Prostate gland (tissue), 2 donors: ENCODE measurements around the gene SLC36A2.

Experiments used
- POLR2A ChIP-seq: fragments of 450-650 bp; IDR thresholded peaks from one replicate; pipeline ENCODE4 v1.6.1; 2016; ENCODE audit warnings: antibody characterized with exemption, mild to moderate bottlenecking
- POLR2AphosphoS5 ChIP-seq: sonication (generic); formaldehyde crosslinking; IDR thresholded peaks from one replicate; pipeline ENCODE4 v1.6.1; 2017; ENCODE audit warnings: antibody characterized with exemption
- TF ChIP-seq, protein P1 (sequence below), 4 experiments: fragments of 200-600 bp in 2 of 4; fragments of 450-650 bp in 2 of 4; sonication (generic) in 2 of 4; IDR thresholded peaks; 1 replicate in 3 of 4; 2 replicates in 1 of 4; pipeline ENCODE4 v1.5.1; 2016 to 2019; ENCODE audit warnings: antibody characterized with exemption in 4 of 4, mild to moderate bottlenecking in 2 of 4, moderate library complexity in 2 of 4

DNA sequence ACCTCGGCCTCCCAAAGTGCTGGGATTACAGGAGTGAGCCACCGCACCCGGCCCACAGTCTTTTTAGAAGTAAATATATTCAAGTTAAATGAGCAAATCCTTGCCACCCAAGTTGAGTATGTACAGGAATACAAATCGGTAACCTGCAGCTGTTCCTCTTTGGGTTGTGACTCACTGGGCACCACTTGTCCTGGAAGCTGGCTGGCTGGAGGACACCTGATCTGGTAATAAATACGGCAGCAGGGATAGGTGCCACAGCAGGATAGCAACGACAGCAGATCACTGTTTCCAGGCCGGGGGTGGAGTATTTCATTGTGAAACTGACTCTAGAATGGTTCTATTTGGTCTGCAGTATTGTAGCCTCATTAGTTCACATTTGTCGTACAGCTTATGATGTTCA, 35.7 kb upstream of the SLC36A2 start:
- TF ChIP-seq, protein P1, sequence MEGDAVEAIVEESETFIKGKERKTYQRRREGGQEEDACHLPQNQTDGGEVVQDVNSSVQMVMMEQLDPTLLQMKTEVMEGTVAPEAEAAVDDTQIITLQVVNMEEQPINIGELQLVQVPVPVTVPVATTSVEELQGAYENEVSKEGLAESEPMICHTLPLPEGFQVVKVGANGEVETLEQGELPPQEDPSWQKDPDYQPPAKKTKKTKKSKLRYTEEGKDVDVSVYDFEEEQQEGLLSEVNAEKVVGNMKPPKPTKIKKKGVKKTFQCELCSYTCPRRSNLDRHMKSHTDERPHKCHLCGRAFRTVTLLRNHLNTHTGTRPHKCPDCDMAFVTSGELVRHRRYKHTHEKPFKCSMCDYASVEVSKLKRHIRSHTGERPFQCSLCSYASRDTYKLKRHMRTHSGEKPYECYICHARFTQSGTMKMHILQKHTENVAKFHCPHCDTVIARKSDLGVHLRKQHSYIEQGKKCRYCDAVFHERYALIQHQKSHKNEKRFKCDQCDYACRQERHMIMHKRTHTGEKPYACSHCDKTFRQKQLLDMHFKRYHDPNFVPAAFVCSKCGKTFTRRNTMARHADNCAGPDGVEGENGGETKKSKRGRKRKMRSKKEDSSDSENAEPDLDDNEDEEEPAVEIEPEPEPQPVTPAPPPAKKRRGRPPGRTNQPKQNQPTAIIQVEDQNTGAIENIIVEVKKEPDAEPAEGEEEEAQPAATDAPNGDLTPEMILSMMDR (IDR thresholded peaks at IDR 0.05), result no peak
- no peak for TF ChIP-seq POLR2AphosphoS5
- TF ChIP-seq POLR2A, result no peak
